Astrocyte (in vitro differentiated cells and primary cell): ENCODE data around the gene SPATA32. TPM values are rescaled to one million over a fixed set of nuclear protein-coding genes. Genes with fewer than 3 reads are reported as not detected.

Source experiments
- DNase-seq: peaks from one replicate; pipeline ENCODE4 v3.0.0-alpha.2; 2010; ENCODE audit warnings: low read depth
- FAIRE-seq: peaks from 2 replicates; lab custom pipeline; 2011; peaks lifted over from hg19 to GRCh38; lab: Jason Lieb, UNC
- H2AFZ ChIP-seq: 2 replicates; pipeline ENCODE4 v1.6.0; 2012; ENCODE audit warnings: low read depth, low read length, inconsistent platforms
- H3K27ac ChIP-seq: 2 replicates; pipeline ENCODE4 v1.5.1; 2011; ENCODE audit warnings: low read depth, low read length, inconsistent platforms
- H3K27me3 ChIP-seq: 2 replicates; pipeline ENCODE4 v1.6.0; 2011; ENCODE audit warnings: low read length, inconsistent platforms; ENCODE audit not compliant: insufficient read depth
- H3K36me3 ChIP-seq: 2 replicates; pipeline ENCODE4 v1.5.1; 2011; ENCODE audit warnings: low read length, inconsistent platforms; ENCODE audit not compliant: insufficient read depth
- H3K4me1 ChIP-seq: 2 replicates; pipeline ENCODE4 v1.5.1; 2011; ENCODE audit warnings: low read length, inconsistent platforms; ENCODE audit not compliant: insufficient read depth
- H3K4me2 ChIP-seq: 2 replicates; pipeline ENCODE4 v1.6.0; 2012; ENCODE audit warnings: low read length, inconsistent platforms
- H3K4me3 ChIP-seq: 2 replicates; pipeline ENCODE4 v1.5.1; 2011; ENCODE audit warnings: low read depth, mild to moderate bottlenecking, low read length, inconsistent platforms; ENCODE audit not compliant: insufficient read depth
- H3K79me2 ChIP-seq: 2 replicates; pipeline ENCODE4 v1.6.0; 2012; ENCODE audit warnings: mild to moderate bottlenecking, low read length, inconsistent platforms; ENCODE audit not compliant: insufficient read depth
- H3K9ac ChIP-seq: 2 replicates; pipeline ENCODE4 v1.6.0; 2012; ENCODE audit warnings: mild to moderate bottlenecking, low read length, inconsistent platforms
- H3K9me3 ChIP-seq: 2 replicates; pipeline ENCODE4 v1.5.1; 2012; ENCODE audit warnings: low read depth, mild to moderate bottlenecking, low read length, inconsistent platforms; ENCODE audit not compliant: insufficient read depth
- H4K20me1 ChIP-seq: 2 replicates; pipeline ENCODE4 v1.6.0; 2012; ENCODE audit warnings: low read length, inconsistent platforms; ENCODE audit not compliant: insufficient read depth
- H3K27ac Mint-ChIP-seq: one replicate; pipeline ENCODE4 v1.8.0; 2021; ENCODE audit warnings: mild to moderate bottlenecking, mixed read lengths; ENCODE audit not compliant: unreplicated experiment
- H3K27me3 Mint-ChIP-seq: one replicate; pipeline ENCODE4 v1.8.0; 2021; ENCODE audit warnings: low read depth, mixed read lengths; ENCODE audit not compliant: unreplicated experiment
- H3K36me3 Mint-ChIP-seq: one replicate; pipeline ENCODE4 v1.8.0; 2021; ENCODE audit warnings: low read depth, mixed read lengths; ENCODE audit not compliant: unreplicated experiment
- H3K4me1 Mint-ChIP-seq: one replicate; pipeline ENCODE4 v1.8.0; 2021; ENCODE audit warnings: low read depth, mixed read lengths; ENCODE audit not compliant: unreplicated experiment
- H3K4me3 Mint-ChIP-seq: one replicate; pipeline ENCODE4 v1.8.0; 2021; ENCODE audit warnings: mild to moderate bottlenecking, moderate library complexity, mixed read lengths; ENCODE audit not compliant: unreplicated experiment
- H3K9me3 Mint-ChIP-seq: one replicate; pipeline ENCODE4 v1.8.0; 2021; ENCODE audit warnings: mild to moderate bottlenecking, mixed read lengths; ENCODE audit not compliant: unreplicated experiment
- EZH2 ChIP-seq: IDR thresholded peaks from 2 replicates; pipeline ENCODE4 v1.6.1; 2012; ENCODE audit warnings: mild to moderate bottlenecking, low read length, inconsistent platforms; ENCODE audit not compliant: insufficient read depth
- total RNA-seq: library from RNA; stranded (reverse); gene quantifications from 2 replicates; pipeline ENCODE4 v1.2.1, GENCODE V29; 2021
- TF ChIP-seq, protein P1 (sequence below): IDR thresholded peaks from 2 replicates; pipeline ENCODE4 v1.5.1; 2011; ENCODE audit warnings: low read depth, mild to moderate bottlenecking, inconsistent platforms, low read length, moderate library complexity; ENCODE audit not compliant: insufficient read depth

The SPATA32 gene
- total RNA-seq, 1 donor from 2014 or later, result not detected

DNA sequence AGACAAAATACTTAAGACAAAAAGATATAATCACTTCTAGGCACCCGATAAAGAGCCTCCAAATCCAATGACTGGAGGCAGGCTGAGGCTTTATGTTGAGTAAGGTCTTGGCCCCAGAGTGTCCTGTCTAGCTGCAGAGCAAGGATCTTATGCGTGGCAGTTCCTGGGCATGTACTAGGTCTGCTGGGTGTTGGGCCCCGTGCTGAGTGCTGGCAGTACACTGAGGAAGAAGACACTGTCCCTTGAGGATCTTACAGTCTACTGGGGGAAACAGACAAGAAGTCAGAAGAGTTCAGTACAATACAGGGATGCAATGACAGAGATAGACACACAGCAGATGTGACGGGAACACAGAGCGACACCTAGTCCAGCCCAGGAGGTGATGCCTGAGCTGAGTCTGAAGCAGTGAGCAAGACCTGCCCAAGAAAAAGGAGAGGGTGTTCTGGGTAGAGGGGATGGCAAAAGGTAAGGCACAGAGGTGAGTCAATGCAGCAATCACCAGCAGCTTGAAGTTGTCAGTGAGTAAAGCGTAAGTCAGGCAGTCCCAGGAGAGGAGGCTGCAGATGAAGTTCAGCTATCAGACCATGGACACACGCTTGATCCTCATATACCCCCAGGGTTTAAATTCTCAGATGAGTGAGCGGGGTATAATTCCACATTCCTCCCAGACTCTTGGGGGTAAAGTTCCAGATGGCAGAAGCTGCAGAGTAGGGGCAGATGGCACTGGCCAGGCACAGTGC, 36.8 kb upstream of the SPATA32 start:
- H3K9me3 ChIP-seq, result no peaks in the 10 kb centered on the region
- H3K4me1 ChIP-seq, result peaks cover 49% of the 10 kb centered on the region
- H3K9me3 Mint-ChIP-seq, result no peaks in the 10 kb centered on the region
- TF ChIP-seq, protein P1, sequence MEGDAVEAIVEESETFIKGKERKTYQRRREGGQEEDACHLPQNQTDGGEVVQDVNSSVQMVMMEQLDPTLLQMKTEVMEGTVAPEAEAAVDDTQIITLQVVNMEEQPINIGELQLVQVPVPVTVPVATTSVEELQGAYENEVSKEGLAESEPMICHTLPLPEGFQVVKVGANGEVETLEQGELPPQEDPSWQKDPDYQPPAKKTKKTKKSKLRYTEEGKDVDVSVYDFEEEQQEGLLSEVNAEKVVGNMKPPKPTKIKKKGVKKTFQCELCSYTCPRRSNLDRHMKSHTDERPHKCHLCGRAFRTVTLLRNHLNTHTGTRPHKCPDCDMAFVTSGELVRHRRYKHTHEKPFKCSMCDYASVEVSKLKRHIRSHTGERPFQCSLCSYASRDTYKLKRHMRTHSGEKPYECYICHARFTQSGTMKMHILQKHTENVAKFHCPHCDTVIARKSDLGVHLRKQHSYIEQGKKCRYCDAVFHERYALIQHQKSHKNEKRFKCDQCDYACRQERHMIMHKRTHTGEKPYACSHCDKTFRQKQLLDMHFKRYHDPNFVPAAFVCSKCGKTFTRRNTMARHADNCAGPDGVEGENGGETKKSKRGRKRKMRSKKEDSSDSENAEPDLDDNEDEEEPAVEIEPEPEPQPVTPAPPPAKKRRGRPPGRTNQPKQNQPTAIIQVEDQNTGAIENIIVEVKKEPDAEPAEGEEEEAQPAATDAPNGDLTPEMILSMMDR, result no peak
- no peak for TF ChIP-seq EZH2
- no peak overlapping the region for H2AFZ ChIP-seq
- H3K4me3 ChIP-seq, result no peak overlapping the region
- no peak overlapping the region for H3K4me3 Mint-ChIP-seq
- H3K27me3 Mint-ChIP-seq, result no peaks in the 10 kb centered on the region
- DNase-seq (no peak), FAIRE-seq (no peak)
- H3K4me2 ChIP-seq, result no peak overlapping the region
- no peaks in the 10 kb centered on the region for H3K36me3 ChIP-seq
- no peak overlapping the region for H3K9ac ChIP-seq
- H4K20me1 ChIP-seq, result peaks cover 75% of the 10 kb centered on the region
- H3K27ac ChIP-seq, result no peak overlapping the region
- peaks cover 13% of the 10 kb centered on the region for H3K36me3 Mint-ChIP-seq
- H3K27ac Mint-ChIP-seq, result no peak overlapping the region
- no peaks in the 10 kb centered on the region for H3K27me3 ChIP-seq
- peaks cover 48% of the 10 kb centered on the region for H3K4me1 Mint-ChIP-seq
- H3K79me2 ChIP-seq, result peaks cover 86% of the 10 kb centered on the region

DNA sequence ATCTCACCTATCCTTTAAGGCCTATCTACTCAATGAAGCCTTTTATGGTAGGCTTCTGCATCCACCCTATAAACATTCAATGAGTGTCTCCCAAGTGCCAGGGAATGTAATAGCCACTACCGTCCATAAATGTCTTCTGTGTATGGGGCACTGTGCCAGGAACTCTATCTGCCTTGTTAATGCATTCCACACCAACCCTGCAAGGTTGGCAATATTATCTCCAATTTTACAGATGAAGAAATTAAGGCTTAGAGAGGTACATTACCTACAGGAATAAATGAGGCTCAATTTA, 34.9 kb upstream of the SPATA32 start:
- no peak overlapping the region for H3K4me3 Mint-ChIP-seq
- peaks cover 17% of the 10 kb centered on the region for H3K36me3 Mint-ChIP-seq
- H3K4me2 ChIP-seq, result peak overlapping the region; percentile 44
- no peak overlapping the region for H2AFZ ChIP-seq
- no peak overlapping the region for H3K4me3 ChIP-seq
- no peaks in the 10 kb centered on the region for H3K36me3 ChIP-seq
- DNase-seq, result no peak
- H3K4me1 ChIP-seq, result peaks cover 51% of the 10 kb centered on the region
- no peak for FAIRE-seq
- H3K27ac ChIP-seq, result no peak overlapping the region
- peaks cover 84% of the 10 kb centered on the region for H4K20me1 ChIP-seq
- no peaks in the 10 kb centered on the region for H3K9me3 Mint-ChIP-seq
- peaks cover 59% of the 10 kb centered on the region for H3K4me1 Mint-ChIP-seq
- H3K9me3 ChIP-seq, result no peaks in the 10 kb centered on the region
- TF ChIP-seq, protein P1, result no peak
- no peak for TF ChIP-seq EZH2
- no peaks in the 10 kb centered on the region for H3K27me3 Mint-ChIP-seq
- no peaks in the 10 kb centered on the region for H3K27me3 ChIP-seq
- H3K79me2 ChIP-seq, result peaks cover 88% of the 10 kb centered on the region
- H3K9ac ChIP-seq, result no peak overlapping the region
- H3K27ac Mint-ChIP-seq, result no peak overlapping the region
